ENCODE results near the gene GPBP1. TPM values are rescaled to one million over a fixed set of nuclear protein-coding genes. Genes with fewer than 3 reads are reported as not detected.

The GPBP1 gene
- total and polyA plus RNA-seq, 4 donors = 42.6 to 159 (median 49.4) TPM

DNA sequence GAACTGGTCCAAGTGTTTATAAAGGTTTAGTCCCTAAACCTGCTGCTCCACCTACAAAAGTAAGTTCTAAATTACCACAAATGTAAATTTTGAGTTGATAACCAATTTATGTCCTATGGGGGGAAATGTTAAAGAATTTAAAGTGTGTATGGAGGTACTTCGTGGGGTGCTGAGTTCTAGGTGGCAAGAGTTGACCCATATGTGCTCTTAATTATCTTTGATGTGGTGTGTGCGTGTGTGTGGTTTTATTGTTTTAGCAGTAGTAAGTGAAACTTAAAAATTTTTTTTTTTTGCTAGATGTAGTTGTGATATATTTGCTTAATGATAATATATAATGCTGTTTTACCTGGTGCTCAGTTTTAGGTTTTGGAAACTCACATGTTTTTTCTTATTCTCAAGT is 72.6 kb downstream of the GPBP1 start:
- TF ChIP-seq, protein P1, sequence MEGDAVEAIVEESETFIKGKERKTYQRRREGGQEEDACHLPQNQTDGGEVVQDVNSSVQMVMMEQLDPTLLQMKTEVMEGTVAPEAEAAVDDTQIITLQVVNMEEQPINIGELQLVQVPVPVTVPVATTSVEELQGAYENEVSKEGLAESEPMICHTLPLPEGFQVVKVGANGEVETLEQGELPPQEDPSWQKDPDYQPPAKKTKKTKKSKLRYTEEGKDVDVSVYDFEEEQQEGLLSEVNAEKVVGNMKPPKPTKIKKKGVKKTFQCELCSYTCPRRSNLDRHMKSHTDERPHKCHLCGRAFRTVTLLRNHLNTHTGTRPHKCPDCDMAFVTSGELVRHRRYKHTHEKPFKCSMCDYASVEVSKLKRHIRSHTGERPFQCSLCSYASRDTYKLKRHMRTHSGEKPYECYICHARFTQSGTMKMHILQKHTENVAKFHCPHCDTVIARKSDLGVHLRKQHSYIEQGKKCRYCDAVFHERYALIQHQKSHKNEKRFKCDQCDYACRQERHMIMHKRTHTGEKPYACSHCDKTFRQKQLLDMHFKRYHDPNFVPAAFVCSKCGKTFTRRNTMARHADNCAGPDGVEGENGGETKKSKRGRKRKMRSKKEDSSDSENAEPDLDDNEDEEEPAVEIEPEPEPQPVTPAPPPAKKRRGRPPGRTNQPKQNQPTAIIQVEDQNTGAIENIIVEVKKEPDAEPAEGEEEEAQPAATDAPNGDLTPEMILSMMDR (IDR thresholded peaks at IDR 0.05; ENCODE audit: control extremely low read depth, extremely low read depth) = no peak
- WGBS, 2 donors = 90 to 98% methylated on average over 2 of the region's 2 CpGs
- H3K36me3 ChIP-seq (ENCODE audit: control insufficient read depth in 4 of 4, insufficient read depth in 4 of 4, low read length in 4 of 4) = peaks cover 9 to 16% (median 14%) of the 10 kb centered on the region in 4 donors

GRCh38 chr5:57247765-57248164 is 73.9 kb downstream of the GPBP1 start:
- DNase-seq (no peak), ATAC-seq (ENCODE audit: insufficient read depth, low FRiP score) (no peak)
- no peak overlapping the region for H3K27ac ChIP-seq (ENCODE audit: low read depth in 1 of 2, low read length in 1 of 2)
- WGBS, 2 donors = 91 to 95% methylated on average over 2 of the region's 2 CpGs
- H3K36me3 ChIP-seq (ENCODE audit: control insufficient read depth in 4 of 4, insufficient read depth in 4 of 4, low read length in 4 of 4) = peaks cover 10 to 25% (median 21%) of the 10 kb centered on the region in 4 donors
- no peak overlapping the region for H3K4me3 ChIP-seq
- H3K9ac ChIP-seq (ENCODE audit: insufficient read depth in 1 of 2, low read length in 2 of 2) = no peak overlapping the region
- H3K9me3 ChIP-seq (ENCODE audit: control insufficient read depth in 4 of 4, insufficient read depth in 3 of 4, low read length in 3 of 4) = no peaks in the 10 kb centered on the region
- H3K27me3 ChIP-seq (ENCODE audit: control insufficient read depth in 3 of 3, insufficient read depth in 3 of 3, low read length in 2 of 3) = no peaks in the 10 kb centered on the region
- TF ChIP-seq, protein P1 (IDR thresholded peaks at IDR 0.05; ENCODE audit: control extremely low read depth, extremely low read depth) = no peak
- peaks cover 0 to 2% (median 0%) of the 10 kb centered on the region in 5 donors for H3K4me1 ChIP-seq (ENCODE audit: control insufficient read depth in 5 of 5, insufficient read depth in 5 of 5, low read length in 5 of 5)

More for the DNA sequence above, 72.6 kb downstream of the GPBP1 start:
- Histone ChIP-seq H3K27me3 (ENCODE audit: control insufficient read depth in 3 of 3, insufficient read depth in 3 of 3, low read length in 2 of 3) (no peaks in the 10 kb centered on the region), H3K4me3 (no peak overlapping the region), H3K4me1 (ENCODE audit: control insufficient read depth in 5 of 5, insufficient read depth in 5 of 5, low read length in 5 of 5) (peaks cover 0 to 2% (median 0%) of the 10 kb centered on the region in 5 donors), H3K9ac (ENCODE audit: insufficient read depth in 1 of 2, low read length in 2 of 2) (no peak overlapping the region), H3K9me3 (ENCODE audit: control insufficient read depth in 4 of 4, insufficient read depth in 3 of 4, low read length in 3 of 4) (no peaks in the 10 kb centered on the region), H3K27ac (ENCODE audit: low read depth in 1 of 2, low read length in 1 of 2) (no peak overlapping the region)
- ATAC-seq (ENCODE audit: insufficient read depth, low FRiP score) (no peak), DNase-seq (no peak)

DNA sequence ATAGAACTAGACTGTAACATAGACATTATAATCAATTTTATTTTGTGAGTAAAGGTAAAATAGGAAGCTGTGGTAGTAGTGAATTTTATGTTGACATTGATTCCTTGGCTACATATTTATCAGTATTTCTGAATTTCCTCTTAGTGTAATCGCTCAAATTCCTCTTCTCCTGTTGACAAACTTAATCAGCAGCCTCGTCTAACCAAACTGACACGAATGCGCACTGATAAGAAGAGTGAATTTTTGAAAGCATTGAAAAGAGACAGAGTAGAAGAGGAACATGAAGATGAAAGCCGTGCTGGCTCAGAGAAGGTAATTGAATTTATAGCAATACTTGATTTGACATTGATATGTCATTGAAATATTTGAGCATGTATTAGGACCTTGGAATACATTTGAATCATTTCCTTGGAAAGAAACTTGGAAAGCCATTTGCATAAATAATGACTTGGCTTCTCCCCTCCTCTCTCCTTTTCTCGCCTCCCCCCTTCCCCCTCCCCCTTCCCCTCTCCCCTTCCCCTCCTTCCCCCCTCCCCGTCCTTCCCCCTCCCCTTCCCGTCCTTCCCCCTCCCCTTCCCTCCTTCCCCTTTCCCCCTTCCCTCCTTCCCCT is 75.5 kb downstream of the GPBP1 start:
- Histone ChIP-seq H3K27ac (ENCODE audit: low read depth in 1 of 2, low read length in 1 of 2) (no peak overlapping the region), H3K4me1 (ENCODE audit: control insufficient read depth in 5 of 5, insufficient read depth in 5 of 5, low read length in 5 of 5) (peaks cover 0 to 2% (median 0%) of the 10 kb centered on the region in 5 donors), H3K4me3 (no peak overlapping the region), H3K36me3 (ENCODE audit: control insufficient read depth in 4 of 4, insufficient read depth in 4 of 4, low read length in 4 of 4) (peaks cover 12 to 29% (median 25%) of the 10 kb centered on the region in 4 donors), H3K9me3 (ENCODE audit: control insufficient read depth in 4 of 4, insufficient read depth in 3 of 4, low read length in 3 of 4) (no peaks in the 10 kb centered on the region), H3K27me3 (ENCODE audit: control insufficient read depth in 3 of 3, insufficient read depth in 3 of 3, low read length in 2 of 3) (no peaks in the 10 kb centered on the region), H3K9ac (ENCODE audit: insufficient read depth in 1 of 2, low read length in 2 of 2) (no peak overlapping the region)
- DNase-seq = no peak
- 75 to 81% methylated on average over 7 to 8 of the region's 8 CpGs for WGBS, 2 donors
- no peak for ATAC-seq (ENCODE audit: insufficient read depth, low FRiP score)
- TF ChIP-seq, protein P1 (IDR thresholded peaks at IDR 0.05; ENCODE audit: control extremely low read depth, extremely low read depth) = no peak

- Histone ChIP-seq H3K4me3 (no peak overlapping the region), H3K9me3 (ENCODE audit: control insufficient read depth in 4 of 4, insufficient read depth in 3 of 4, low read length in 3 of 4) (no peaks in the 10 kb centered on the region), H3K9ac (ENCODE audit: insufficient read depth in 1 of 2, low read length in 2 of 2) (no peak overlapping the region), H3K36me3 (ENCODE audit: control insufficient read depth in 4 of 4, insufficient read depth in 4 of 4, low read length in 4 of 4) (peaks cover 8 to 49% (median 19%) of the 10 kb centered on the region in 4 donors), H3K27me3 (ENCODE audit: control insufficient read depth in 3 of 3, insufficient read depth in 3 of 3, low read length in 2 of 3) (no peaks in the 10 kb centered on the region), H3K27ac (ENCODE audit: low read depth in 1 of 2, low read length in 1 of 2) (no peak overlapping the region), H3K4me1 (ENCODE audit: control insufficient read depth in 5 of 5, insufficient read depth in 5 of 5, low read length in 5 of 5) (no peaks in the 10 kb centered on the region)
- WGBS, 2 donors = 47 to 66% methylated on average over 4 of the region's 4 CpGs
- TF ChIP-seq, protein P1 (IDR thresholded peaks at IDR 0.05; ENCODE audit: control extremely low read depth, extremely low read depth) = no peak
- DNase-seq (no peak), ATAC-seq (ENCODE audit: insufficient read depth, low FRiP score) (no peak)
These were observed 84.2 kb downstream of the GPBP1 start for GRCh38 chr5:57258052-57258451.
